Measurements from ENCODE around the gene SOD2. TPM values are rescaled to one million over a fixed set of nuclear protein-coding genes. Genes with fewer than 3 reads are reported as not detected.

SOD2 gene
- total RNA-seq, 1 donor from 2014 or later: 63.1 TPM

GRCh38 chr6:159645640-159646039 lies 47.4 kb downstream of the SOD2 start:
- intact Hi-C loops (cut with micrococcal nuclease): no loop called here

Other genes starting within 250 kb of the SOD2 start
- gene WTAP, start 34.3 kb upstream of the SOD2 start, total RNA-seq: 119 and 126 TPM in 2 replicates
- gene ACAT2, start 68.8 kb upstream of the SOD2 start, total RNA-seq: 61.9 and 65.6 TPM in 2 replicates
- gene TCP1, start 96.4 kb upstream of the SOD2 start, total RNA-seq: 227 and 230 TPM in 2 replicates
- gene MRPL18, start 97.2 kb upstream of the SOD2 start, total RNA-seq: 72.9 and 74.8 TPM in 2 replicates
- gene PNLDC1, start 107.0 kb upstream of the SOD2 start, total RNA-seq: 0.59 and 0.74 TPM in 2 replicates
- gene MAS1, start 197.7 kb upstream of the SOD2 start, total RNA-seq: not detected in 2 replicates

Data from T-helper 1 cell treated with Interleukin-12 subunit alpha and Interleukin-12 subunit beta and Interleukin-4 antibody, amounts not matched to agents 30 ng/mL and 1 ng/mL, for 36 hours (primary cell).